NCI-H146 treated with DMSO at 0.1 percent for 48 hours (cell line): ENCODE data around the gene TBX10.
A peak's percentile ranks its signal among the peaks of the same experiment; 100 is the strongest.
"Not testable (repeated sequence)": the region's sequence is repeated elsewhere in the genome, so short reads cannot be mapped to it uniquely, and the experiment has no call there.

Source experiments
- DNase-seq: peaks from one replicate; lab custom pipeline; 2025; ENCODE audit not compliant: unreplicated experiment; lab: John Stamatoyannopoulos, UW

Gene TBX10

DNA sequence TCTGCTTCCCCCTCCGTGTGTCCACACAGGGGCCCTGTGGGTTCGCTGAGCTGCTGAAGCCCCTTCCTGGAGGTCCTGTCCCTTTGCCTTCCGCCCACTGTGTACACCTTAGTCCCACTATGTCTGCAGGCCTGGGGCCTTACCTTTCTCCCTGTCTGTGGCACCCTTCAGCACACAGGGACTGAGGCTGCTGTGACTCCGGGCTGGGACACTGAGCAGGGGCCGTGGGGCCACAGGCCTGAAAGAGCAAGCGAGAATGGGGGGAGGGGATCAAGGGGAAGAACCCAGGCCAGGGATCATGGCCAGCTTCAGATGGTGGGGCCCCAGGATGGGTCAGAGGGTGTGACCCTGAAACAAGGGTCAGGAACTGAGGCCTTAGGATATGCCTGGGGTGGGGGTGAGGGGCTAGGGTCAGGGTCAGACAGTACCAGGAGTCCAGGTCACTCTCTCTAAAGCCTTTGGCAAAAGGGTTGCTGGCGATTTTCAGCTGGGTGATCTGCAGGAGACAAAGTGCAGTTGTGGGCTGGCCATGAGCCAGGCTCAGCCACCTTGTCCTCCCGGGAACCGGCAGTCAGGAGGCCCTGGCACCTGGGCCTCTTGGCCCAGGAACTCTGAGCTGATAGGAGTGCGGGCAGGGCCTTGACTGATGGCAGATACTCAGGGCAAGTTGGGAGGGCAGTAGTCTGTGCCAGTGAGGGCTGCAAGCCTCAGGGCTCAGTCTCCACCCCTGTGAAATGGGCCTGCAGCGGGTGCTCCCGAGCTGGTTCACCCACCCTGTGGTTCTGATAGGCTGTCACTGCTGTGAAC lies 7.2 kb downstream of the TBX10 start:
- no peak for DNase-seq

DNA sequence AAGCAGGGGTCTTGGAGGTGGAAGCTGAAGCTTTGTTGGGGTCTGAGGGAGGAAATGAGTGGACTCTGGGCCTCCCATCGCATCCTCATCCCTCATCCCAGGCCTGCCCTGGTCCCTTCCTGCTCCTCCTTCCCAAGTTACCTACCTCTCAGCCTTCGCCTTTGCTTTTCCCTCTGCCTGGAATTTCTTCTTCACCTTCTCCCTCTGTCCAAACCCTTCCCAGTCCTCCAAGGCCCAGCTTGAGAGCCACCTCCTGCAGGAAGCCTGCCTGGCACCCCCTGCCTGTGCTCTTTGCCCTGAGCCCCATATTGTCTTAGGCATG lies 7.7 kb downstream of the TBX10 start:
- DNase-seq = no peak

DNA sequence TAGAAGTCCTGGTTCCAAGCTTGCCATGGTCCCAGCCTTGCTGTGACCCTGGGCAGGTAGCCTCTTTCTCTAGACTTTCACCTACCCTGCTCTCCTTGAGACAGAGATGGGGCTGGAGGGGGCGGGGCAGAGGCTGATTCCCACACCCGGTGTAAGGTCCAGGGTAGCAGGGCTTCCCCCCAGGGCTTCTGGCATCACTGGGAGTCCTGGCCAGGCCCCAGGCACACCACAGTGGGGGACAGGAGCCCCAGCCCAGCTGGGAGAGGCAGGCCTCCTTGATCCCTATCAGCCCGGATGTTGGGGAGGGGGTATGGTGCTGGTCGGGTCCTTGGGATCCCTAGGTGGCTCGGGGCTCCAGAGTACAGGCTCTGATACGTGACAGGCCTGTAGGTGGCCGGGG lies 8.2 kb downstream of the TBX10 start:
- DNase-seq = no peak

DNA sequence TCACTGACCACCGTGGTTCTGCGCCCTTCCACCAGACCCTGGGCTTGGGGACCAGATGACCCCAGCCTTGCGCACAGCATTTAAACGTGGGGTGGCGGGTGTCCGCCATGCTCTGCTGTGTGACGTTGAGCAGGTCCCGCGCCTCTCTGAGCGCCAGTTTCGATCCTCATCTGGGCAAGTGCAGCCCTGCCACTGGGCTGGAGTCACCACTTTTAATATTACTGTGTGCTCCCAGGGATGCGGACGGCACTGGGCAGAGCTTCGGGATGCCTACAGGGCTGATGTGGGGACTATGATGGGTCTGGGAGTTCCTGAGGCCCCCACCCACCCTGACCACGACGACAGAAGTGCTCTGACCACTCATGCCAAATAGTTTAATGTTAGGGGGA lies 8.6 kb downstream of the TBX10 start:
- no peak for DNase-seq

DNA sequence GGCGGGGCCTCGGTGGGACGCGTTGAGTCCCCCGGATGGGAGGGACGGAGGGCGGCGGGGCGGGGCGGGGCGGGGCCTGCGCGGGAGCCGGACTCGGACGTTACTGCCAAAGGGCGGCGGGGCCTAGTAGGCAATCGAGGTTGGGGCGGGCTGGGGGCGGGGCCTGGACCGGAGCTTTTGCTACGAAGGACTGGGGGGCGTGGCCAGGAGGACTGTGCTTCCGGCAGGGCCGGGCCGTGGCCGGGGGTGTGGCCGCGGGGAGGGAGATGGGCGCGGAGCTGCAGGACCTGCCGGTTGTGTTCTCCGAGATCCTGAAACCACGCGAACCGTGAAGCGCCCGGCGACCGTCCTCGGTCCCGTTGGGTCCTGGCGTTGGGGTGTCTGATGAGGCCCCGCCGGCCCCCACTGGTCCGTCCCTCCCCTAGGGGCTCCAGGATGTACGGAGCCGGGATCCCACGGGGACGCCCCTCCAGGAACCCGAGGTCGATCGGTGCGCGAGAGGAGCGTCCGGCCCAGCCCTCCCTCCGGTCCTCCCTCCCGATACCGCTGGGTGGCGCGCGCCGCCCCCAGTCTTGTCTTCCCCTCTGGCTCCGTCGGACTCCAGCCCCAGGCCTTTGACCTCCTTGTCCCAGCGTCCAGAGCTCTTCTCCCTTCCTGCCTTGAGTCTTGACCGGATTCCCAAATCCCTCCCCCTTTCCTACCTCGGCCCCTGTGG lies 9.2 kb downstream of the TBX10 start:
- DNase-seq = peak; percentile 97

DNA sequence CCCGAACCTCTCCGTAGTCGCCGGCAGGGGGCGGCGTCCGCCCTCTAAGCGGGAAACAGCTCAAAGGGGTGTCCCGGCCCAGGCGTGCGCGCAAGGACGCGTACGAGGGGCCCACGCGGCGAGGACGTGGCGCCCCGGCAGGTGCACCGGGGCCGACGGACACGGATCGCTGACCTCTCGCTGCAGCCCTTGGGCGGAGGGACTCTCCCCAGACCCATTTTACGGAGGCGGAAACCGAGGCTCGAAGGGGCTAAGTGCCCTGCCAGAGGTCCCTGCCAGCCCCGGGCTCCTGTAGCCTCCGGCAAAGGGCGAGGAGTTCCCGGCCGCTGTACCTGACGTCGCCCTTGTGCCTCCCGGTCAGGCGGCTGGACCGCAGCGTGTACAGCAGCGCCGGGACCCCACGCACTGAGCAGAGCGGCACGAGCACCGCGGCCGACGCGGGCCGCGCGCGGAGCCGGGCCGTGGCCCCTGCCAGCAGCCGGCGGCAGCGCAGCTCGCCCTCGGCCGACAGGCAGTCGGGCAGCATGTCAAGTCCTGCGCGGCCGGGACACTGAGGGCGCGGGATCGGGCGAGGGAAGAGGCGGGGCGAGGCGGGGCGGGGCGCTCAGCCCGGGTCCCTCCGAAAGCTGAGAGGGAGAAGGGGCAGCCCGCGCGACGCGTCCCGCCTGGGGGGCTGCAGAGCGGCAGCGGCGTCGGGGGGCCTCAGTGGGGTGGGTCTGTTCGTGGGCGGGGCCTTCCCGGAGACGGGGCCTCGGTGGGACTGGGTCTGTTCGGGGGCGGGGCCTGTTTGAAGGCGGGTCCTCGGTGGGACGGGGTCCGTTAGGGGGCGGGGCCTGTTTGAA lies 10.0 kb downstream of the TBX10 start, which contains the start of gene NUDT8:
Gene NUDT8 (minus strand): TSS at position 552 of the 842 bp plus-strand sequence. CDS start 26 bp downstream, at position 526.
- peak; percentile 38 for DNase-seq

DNA sequence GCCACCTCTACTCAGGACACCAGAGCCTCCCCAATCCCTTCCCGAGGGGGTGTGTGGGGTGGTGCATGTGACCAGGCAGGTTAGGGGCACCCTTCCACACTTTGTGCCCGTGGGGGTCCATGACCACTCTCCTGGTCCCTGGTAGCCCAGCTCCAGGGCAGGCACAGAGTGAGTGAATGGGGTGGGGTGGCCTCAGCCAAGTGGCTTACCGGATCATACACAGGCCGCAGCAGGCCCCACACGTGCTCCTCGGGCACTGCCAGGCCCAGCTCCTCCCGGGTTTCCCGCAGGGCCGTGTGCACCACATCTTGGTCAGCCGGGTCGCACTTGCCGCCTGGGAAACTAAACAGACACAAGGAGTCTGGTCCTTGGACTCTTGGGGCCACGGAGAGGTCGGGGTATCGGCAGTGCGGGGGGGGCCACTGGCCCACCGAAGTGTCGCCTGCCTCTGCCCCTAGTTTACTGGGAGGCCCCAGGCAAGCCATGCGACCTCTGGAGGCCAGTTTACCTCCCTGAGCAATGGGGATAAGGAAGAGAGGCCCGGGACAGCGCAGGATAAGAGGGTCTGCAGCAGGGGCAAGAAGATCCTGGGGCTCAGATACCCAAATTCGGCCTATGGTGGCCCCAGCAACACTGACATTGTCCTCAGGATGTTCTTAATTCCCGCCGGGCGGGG lies 10.7 kb downstream of the TBX10 start:
- no peak for DNase-seq

DNA sequence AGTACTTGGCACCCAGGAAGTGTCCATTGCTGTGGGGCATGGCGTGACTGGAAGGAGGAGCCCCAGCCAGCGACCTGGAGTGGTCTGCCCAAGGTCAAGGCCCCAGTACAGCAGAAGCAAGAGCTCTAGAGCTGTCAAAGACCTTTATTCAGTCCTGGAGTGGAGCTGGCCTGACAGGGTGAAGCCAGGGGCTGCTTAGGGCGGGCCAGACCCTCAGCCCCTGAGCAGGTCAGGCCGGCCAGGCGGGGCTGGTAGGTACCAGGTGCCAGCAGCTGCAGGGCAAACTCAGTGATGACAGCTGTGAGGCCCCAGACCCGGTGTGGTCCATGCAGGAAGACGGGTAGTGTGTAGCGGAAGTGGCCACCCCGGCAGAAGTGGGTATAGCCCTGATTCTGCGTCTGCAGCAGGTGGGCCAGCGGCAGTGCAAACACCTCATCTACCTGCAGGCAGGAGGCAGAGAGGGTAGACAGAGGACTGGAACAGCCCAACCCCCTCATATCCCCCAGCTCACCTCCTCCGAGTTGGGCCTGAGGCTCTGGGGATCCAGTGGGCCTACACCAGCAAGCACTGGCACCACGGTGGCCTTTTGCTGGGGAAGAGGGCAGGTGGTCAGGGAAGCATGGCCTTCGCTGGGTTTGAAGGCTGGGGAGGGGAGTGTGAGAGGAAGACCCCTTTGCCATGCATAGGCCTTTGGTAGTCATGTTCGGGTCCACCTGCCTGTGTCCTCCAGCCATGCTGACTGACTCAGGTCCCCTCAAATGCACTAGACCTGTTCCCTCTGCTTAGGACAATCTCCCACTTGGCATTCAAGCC lies 11.5 kb downstream of the TBX10 start:
- no peak for DNase-seq

DNA sequence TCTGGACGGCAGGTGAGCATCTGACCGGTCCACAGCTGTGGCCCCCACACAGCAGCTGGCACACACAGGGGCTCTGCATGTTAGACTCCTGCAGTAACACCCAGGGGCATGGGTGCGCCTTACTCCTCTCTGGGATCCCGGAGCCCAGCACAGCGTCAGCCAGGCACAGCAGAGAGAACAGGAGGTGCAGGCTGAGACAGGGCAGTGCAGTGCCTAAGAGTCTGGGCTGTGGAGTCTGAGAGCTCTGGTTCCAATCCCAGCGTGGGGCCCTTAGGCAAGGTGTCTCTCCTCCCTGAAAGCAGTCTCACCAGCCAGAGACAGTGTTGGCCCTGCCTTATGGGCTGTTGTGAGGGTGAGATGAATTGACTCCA lies 12.1 kb downstream of the TBX10 start:
- DNase-seq = no peak

DNA sequence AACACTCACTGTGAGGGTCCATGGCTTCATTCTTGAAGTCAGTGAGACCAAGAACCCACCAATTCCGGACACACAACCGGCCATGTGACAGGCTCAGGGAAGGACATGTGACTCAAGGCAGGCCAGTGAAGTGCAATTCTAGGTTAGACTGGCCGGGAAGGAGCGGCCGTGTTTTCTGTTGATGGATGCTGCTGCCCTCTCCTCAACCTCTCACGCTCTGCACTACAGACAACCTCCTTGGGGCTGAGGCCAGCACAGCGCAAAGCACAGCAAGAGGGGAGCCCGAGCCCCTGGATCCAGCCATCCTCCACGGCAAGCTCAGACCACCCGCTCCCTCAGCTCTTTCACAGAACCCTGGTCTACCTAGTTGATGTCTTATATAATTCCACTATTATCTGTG lies 12.6 kb downstream of the TBX10 start:
- DNase-seq = no peak

DNA sequence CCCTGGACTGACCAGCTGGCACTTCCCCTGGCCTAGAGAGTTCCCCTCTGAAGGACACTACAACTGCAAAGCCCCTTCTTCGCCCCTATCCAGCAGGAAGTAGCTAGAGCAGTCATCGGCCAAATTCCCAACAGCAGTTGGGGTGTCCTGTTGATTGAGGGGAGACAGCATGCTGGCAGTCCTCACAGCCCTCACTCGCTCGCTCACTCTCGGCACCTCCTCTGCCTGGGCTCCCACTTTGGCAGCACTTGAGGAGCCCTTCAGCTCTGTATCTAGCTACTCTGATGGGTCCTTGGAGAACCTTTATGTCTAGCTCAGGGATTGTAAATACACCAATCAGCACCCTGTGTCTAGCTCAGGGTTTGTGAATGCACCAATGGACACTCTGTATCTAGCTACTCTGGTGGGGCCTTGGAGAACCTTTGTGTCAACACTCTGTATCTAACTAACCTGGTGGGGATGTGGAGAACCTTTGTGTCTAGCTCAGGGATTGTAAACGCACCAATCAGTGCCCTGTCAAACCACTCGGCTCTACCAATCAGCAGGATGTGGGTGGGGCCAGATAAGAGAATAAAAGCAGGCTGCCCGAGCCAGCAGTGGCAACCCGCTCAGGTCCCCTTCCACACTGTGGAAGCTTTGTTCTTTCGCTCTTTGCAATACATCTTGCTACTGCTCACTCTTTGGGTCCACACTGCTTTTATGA lies 13.3 kb downstream of the TBX10 start:
- not testable (repeated sequence) for DNase-seq

DNA sequence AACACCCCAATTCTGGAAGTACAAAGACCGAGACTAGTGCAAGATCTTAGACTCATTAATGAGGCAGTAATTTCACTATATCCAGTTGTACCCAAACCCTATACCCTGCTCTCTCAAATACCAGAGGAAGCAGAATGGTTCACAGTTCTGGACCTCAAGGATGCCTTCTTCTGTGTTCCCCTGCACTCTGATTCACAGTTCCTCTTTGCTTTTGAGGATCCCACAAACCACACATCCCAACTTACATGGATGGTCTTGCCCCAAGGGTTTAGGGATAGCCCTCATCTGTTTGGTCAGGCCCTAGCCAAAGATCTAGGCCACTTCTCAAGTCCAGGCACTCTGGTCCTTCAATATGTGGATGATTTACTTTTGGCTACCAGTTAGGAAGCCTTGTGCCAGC lies 15.8 kb downstream of the TBX10 start:
- DNase-seq = not testable (repeated sequence)

DNA sequence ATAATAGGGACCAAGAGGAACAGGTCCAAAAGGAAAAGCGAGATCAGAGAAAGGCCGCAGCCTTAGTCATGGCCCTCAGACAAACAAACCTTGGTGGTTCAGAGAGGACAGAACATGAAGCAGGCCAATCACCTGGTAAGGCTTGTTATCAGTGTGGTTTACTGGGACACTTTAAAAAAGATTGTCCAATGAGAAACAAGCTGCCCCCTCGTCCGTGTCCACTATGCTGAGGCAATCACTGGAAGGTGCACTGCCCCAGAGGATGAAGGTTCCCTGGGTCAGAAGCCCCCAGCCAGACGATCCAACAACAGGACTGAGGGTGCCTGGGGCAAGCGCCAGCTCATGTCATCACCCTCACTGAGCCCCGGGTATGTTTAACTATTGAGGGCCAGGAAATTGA lies 16.7 kb downstream of the TBX10 start:
- not testable (repeated sequence) for DNase-seq

DNA sequence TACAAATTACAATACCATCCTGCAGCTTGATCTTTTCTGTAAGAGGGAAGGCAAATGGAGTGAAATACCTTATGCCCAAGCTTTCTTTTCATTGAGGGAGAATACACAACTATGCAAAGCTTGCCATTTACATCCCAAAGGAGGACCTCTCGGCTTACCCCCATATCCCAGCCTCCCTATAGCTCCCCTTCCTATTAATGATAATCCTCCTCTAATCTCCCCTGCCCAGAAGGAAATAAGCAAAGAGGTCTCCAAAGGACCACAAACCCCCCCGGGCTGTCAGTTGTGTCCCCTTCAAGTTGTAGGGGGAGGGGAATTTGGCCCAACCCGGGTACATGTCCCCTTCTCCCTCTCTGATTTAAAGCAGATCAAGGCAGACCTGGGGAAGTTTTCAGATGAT lies 17.6 kb downstream of the TBX10 start:
- DNase-seq = not testable (repeated sequence)

DNA sequence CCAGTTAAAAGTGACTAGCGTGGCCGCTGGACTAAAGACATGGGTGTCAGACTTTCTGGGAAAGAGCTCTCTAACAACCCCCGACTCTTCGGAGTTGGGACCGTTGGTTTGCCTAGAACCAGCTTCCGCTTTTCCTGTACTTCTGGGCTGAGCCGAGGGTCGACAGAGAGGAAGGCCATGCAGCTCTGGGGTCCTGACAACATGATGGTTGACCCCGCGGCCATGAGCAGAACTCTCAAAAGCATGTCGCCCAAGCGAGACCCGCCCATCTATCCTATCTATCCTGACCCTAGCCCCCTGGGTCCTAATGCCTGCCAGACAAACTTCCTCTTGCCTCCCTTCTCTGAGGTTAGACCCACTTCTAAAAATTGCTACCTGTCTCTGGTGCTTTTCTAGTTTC lies 18.9 kb downstream of the TBX10 start:
- not testable (repeated sequence) for DNase-seq

DNA sequence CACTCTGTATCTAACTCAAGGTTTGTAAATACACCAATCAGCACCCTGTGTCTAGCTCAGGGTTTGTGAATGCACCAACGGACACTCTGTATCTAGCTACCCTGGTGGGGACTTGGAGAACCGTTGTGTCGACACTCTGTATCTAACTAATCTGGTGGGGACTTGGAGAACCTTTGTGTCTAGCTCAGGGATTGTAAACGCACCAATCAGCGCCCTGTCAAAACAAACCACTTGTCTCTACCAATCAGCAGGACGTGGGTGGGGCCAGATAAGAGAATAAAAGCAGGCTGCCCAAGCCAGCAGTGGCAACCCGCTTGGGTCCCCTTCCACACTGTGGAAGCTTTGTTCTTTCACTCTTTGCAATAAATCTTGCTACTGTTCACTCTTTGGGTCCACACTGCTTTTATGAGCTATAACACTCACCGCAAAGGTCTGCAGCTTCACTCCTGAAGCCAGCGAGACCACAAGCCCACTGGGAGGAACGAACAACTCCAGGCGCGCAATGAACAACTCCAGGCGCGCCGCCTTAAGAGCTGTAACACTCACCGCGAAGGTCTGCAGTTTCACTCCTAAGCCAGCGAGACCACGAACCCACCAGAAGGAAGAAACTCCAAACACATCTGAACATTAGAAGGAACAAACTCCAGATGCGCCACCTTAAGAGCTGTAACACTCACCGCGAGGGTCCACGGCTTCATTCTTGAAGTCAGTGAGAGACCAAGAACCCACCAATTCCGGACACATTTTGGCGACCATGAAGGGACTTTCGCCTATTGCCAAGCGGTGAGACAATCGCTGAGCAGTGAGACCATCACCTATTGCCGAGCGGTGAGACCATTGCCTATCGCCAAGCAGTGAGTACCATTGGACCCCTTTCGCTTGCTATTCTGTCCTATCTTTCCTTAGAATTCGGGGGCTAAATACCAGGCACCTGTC lies 19.6 kb downstream of the TBX10 start:
- DNase-seq = not testable (repeated sequence)

DNA sequence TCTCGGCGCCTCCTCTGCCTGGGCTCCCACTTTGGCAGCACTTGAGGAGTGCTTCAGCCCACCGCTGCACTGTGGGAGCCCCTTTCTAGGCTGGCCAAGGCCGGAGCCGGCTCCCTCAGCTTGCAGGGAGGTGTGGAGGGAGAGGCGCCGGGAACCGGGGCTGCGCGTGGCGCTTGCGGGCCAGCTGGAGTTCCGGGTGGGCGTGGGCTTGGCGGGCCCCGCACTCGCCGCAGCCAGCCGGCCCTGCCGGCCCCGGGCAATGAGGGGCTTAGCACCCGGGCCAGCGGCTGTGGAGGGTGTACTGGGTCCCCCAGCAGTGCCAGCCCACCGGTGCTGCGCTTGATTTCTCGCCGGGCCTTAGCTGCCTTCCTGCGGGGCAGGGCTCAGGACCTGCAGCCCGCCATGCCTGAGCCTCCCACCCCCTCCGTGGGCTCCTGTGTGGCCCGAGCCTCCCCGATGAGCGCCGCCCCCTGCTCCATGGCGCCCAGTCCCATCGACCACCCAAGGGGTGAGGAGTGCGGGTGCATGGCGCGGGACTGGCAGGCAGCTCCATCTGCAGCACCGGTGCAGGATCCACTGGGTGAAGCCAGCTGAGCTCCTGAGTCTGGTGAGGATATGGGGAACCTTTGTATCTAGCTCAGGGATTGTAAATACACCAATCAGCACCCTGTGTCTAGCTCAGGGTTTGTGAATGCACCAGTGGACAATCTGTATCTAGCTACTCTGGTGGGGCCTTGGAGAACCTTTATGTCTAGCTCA lies 20.5 kb downstream of the TBX10 start:
- DNase-seq = not testable (repeated sequence)
